Spleen (tissue), 7 donors: ENCODE measurements around the gene NMNAT3.

ENCODE experiments used
- POLR2AphosphoS5 ChIP-seq, 3 donors: sonication (generic); formaldehyde crosslinking; IDR thresholded peaks; one replicate each; pipeline ENCODE4 v1.5.1; 2017; ENCODE audit warnings: antibody characterized with exemption in 3 of 3
- TF ChIP-seq, protein P1 (sequence below), 11 experiments: fragments of 200-600 bp in 7 of 11; fragments of 450-650 bp in 4 of 11; sonication (generic) in 4 of 11; IDR thresholded peaks in 8 of 11; conservative IDR thresholded peaks in 3 of 11; 1 replicate in 7 of 11; 2 replicates in 4 of 11; pipeline versions ENCODE4 v1.4.0 to v1.8.0; 2016 to 2021; ENCODE audit warnings: antibody characterized with exemption in 11 of 11, inconsistent platforms in 4 of 11, mild to moderate bottlenecking in 1 of 11
- donor health status: DM: no; HTN: no; CAD: no; lungs with moderate emphysema.
- donor health status: DM: no; HTN: no; CAD: no.
- donor health status: DM: no; HTN: no; CAD: no.

DNA sequence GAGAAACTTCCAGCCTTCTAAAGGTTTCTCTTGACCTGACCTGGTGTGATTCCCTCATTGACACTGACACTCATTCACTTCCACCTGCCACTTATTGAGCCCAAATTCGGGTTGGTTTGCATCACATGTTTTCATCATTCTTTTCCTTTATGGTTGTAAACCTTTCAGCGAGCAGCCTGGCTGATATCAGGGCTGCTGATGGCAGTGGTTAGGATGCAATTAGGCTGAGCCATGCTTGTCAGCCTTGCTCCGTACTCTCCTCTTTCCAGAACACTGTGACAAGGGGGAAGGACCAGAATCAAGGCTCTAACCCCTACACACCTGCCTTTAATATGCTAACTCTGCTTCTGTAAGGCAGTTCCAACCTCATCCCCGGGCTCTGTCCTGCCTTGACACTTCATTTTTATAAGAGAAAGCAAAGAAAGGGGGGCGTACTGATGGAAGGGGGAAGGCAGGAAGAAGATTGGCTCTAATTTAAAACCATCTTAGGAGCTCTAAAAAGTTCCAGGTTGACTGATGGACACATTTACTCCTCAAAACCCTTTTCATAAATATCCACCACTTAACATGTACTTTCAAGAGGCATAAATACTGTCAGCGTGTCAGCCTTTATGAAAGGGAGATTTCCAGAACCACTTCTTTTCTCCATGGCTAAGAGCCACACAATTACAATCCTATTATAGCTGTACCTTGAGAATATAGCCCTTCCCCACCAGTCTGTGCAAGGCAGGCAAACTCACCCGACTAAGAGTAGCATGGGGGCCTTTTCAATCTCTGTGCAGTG, 5.7 kb downstream of the NMNAT3 start:
- TF ChIP-seq POLR2AphosphoS5 (IDR thresholded peaks at IDR 0.05): no peak
- TF ChIP-seq, protein P1, sequence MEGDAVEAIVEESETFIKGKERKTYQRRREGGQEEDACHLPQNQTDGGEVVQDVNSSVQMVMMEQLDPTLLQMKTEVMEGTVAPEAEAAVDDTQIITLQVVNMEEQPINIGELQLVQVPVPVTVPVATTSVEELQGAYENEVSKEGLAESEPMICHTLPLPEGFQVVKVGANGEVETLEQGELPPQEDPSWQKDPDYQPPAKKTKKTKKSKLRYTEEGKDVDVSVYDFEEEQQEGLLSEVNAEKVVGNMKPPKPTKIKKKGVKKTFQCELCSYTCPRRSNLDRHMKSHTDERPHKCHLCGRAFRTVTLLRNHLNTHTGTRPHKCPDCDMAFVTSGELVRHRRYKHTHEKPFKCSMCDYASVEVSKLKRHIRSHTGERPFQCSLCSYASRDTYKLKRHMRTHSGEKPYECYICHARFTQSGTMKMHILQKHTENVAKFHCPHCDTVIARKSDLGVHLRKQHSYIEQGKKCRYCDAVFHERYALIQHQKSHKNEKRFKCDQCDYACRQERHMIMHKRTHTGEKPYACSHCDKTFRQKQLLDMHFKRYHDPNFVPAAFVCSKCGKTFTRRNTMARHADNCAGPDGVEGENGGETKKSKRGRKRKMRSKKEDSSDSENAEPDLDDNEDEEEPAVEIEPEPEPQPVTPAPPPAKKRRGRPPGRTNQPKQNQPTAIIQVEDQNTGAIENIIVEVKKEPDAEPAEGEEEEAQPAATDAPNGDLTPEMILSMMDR (IDR thresholded peaks at IDR 0.05 in 8 of 11, conservative IDR thresholded peaks at IDR 0.05 in 3 of 11): no peak
